GM15510 (cell line): ENCODE results near the gene AEBP2.

ENCODE experiments used
- POLR2A ChIP-seq: IDR thresholded peaks from 3 replicates; pipeline ENCODE4 v1.6.1; 2011; ENCODE audit warnings: borderline replicate concordance; ENCODE audit not compliant: insufficient read length; ENCODE audit errors: extremely low read depth

AEBP2 gene

DNA sequence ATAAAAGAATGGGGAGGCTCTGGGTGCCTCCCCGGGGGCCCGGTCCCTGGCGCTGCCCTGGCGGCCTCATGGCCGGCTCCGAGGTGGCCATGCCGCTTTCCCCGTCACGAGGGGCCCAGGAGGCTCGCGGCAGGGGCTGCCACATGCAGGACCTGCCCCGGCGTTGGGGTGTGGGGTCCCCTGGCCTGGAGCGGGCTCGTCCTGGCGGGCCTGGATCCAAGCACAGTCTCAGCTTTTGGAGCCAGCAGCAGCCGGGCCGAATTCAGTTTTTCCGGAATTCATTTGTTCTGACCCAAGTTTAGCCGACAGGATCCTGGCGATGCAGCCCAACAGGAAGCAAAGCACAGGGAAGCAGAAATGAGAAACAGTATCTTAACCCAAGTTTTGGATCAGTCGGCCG lies 26.4 kb upstream of the AEBP2 start:
- no peak for TF ChIP-seq POLR2A

DNA sequence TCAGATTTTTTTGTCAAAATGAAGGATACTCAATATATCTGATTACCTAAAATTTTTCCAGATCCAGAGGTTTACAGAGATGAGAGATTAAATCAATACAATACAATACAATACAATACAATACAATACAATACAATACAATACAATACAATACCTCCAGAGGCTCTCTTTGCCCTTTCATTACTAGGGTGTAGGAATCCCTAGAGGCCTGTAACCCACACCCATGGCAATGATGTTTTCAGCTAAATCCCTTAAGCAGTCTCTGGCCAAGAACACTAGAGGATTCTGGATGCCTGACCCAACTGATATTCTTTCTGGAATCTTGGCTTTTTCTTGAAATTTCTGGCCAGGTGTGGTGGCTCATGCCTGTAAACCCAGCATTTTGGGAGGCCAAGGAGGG lies 23.7 kb upstream of the AEBP2 start:
- TF ChIP-seq POLR2A, result no peak

DNA sequence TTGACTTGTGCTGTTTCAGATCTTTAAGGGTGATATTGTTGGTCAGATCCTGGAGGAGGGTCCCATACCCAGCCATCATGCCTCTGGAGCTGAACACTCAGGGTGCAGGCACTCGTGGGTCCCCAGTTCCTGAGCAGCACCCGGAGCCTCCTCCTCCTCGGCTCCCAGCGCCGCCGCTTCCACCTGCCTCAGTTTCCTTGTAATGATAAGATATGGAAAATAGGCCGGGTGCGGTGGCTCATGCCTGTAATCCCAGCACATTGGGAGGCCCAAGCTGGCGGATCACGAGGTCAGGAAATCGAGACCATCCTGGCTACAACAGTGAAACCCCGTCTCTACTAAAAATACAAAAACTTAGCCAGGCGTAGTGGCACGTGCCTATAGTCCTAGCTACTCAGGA lies 20.2 kb upstream of the AEBP2 start:
- no peak for TF ChIP-seq POLR2A

DNA sequence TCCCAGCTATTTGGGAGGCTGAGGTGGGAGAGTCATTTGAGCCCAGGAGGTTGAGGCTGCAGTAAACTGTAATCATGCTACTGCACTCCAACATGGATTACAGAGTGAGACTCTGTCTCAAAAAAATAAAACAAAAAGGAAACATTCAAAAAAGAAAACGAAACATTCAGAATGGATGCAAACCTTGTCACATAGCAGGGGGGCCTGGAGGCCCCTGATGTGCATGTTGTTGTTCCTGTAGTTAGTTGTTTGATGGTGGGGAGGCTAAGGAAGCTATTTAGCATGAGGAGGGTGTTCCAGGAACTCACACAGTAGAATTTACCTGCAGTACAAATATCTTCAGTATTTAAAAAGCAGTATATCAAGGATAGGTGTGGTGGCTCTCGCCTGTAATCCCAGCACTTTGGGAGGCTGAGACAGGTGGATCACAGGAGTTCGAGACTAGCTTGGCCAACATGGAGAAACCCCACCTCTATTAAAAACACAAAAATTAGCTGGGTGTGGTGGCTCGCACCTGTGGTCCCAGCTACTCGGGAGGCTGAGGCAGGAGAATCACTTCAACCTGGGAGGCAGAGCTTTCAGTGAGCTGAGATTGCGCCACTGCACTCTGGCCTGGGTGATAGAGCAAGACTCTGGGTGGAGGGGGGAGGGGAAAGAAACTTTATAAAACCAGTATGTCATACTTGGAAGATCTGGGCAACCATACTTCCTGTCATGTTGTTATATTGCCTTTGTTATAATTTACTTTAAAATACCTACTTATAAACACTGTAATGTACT lies 17.6 kb upstream of the AEBP2 start:
- no peak for TF ChIP-seq POLR2A

DNA sequence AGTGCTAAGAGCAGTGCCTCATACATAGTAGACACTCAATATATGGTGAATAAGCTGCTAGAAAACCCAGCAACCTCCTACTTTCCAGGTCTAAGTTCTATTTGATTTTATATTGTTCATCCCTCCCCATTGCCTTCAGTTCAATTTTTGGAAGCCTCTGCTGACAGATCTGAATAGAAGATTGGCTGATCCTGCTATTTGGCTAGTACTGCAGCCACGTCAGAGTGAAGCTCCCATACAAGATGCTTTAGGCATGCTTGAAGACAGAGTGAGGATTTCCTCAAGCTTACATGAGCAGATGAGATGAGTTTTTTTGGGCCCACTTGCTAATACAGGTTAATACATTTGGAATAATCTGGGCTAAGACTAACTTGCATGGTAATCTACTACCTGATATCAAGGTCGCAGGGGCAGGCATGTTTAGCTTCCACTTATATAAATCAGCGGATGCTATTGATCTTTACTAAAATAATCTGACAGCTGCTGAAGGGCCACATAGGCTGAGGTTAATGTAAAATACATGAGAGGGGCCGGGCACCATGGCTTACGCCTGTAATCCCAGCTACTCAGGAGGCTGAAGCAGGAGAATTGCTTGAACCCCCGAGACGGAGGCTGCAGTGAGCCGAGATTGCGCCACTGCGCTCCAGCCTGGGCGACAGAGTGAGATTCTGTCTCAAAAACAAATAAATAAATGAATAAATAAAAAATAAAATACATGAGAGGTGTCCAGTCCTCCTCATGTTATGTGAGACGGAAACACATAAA lies 15.9 kb upstream of the AEBP2 start:
- no peak for TF ChIP-seq POLR2A

DNA sequence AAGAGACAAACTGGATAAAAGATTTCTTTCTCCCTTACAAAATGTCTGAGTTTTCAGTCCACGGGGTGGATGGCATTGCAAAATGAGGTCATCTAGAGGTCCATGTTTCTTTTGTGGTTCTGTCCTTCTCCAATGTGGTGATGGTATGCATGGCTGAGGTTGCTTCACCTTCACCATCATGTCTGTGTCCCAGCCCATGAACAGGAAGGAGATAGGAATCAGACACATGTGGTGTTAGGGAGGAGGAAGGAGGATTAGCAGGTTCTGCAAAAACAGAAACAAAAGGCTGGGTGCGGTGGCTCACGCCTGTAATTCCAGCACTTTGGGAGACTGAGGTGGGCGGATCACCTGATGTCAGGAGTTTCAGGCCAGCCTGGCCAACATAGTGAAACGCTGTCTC lies 11.0 kb upstream of the AEBP2 start:
- TF ChIP-seq POLR2A, result no peak

DNA sequence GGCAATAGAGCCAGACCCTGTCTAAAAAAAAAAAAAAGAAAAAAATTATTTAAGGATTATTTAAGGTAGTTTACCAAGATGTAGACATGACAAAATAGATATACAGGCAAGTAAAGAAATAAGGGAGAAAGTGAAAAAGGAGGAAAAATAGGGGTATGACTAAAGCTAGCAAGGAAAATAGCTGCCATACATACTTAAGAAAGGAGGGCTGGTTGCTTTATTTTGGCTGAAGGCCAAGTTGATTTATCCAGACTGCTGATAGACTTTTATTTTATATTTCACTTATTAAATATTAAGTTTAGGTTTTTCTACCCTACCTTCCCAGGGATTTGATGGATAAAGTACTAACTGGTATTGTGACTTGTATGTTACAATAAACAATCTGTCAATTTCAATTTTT lies 8.3 kb upstream of the AEBP2 start:
- no peak for TF ChIP-seq POLR2A

DNA sequence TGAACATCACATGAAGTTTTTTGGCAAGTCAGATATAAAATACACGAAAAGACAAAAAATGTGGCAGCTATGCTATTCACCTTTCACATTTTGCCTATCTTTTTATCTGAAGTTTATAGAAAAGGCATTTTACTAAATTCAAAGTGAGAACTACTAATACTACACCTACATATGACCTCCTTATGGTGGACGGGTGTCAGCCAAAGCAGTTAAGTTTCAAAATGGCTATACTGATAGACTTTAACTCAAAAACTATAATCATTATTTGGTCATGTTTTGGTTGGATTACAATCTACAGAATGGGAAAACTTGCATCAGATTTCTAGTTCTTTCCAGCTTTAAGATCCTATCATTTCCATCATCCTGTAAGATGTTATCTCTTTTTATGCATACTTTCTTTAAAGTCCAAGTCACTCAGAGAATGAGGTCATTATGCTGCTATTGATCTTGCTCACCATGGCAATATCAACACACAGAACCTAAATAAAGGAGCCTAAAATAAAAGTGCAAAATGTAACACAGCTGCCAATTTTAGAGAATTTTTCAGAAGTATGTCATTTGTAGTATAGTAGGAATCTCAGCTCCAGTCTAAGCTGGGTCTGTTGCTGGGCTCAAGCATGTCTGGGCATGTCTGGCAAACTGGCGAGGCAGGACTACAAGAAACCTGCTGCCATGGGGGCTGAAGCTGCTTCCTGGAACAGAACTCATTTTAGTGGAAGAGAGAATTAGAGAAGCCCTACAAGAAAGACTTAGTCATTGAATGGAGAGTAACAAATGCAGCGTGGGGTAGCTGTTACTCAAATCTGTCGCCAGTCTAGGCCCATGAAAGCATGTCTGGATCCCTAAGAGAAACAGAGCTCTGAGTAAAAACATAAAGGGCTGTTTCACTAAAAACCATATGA lies 7.6 kb upstream of the AEBP2 start:
- TF ChIP-seq POLR2A, result no peak

DNA sequence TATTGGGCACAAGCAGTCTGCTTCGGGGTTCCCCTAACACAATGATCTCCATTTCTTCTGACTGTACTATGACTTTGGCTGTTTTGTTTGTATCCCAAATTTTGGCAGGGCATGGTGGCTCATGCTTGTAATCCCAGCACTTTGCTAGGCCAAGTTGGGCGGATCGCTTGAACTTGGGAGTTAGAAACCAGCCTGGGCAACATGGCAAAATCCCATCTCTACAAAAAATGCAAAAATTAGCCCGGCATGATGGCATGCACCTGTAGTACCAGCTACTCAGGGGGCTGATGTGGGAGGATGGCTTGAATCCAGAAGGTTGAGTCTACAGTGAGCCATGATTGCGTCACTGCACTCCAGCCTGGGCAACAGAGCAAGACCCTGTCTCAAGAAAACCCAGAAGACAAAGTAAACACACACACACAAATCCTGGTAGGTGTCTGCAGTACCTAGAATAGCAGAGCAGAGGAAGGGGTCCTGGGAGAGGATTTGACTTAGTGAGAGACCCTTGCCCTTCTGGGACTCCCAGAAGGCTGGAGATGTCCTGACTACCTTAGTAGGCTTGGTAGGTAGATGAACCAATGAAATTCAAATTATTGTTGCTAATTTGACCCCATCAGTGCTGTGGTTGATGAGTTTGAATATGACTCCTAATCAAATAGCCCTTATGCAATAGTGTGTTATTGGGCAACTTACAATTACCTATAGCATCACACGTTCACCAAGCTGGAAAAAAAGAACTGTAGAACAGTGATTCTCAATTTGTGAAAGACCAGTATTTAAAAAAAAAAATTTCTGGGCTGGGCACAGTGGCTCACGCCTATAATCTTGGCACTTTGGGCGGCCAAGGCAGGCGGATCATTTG lies 6.8 kb upstream of the AEBP2 start:
- no peak for TF ChIP-seq POLR2A

DNA sequence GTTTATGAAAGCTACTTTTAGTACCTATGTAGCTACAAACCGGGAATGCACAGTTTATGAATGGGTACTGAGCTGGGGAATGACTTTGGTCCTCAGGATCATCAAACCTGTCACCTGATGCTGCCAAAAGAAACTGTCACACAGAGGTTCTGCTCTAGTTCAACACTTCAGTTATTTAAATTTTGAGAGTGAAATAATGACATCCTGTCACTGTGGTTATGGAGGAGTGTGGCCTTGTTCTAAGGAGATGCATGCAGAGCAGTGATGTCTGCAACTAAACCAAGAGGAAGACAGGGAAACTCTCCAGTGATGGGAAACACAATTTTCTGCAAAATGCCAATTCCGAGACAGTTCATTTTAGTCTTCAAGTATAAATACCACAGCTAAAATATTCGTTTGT lies 4.8 kb upstream of the AEBP2 start:
- no peak for TF ChIP-seq POLR2A

DNA sequence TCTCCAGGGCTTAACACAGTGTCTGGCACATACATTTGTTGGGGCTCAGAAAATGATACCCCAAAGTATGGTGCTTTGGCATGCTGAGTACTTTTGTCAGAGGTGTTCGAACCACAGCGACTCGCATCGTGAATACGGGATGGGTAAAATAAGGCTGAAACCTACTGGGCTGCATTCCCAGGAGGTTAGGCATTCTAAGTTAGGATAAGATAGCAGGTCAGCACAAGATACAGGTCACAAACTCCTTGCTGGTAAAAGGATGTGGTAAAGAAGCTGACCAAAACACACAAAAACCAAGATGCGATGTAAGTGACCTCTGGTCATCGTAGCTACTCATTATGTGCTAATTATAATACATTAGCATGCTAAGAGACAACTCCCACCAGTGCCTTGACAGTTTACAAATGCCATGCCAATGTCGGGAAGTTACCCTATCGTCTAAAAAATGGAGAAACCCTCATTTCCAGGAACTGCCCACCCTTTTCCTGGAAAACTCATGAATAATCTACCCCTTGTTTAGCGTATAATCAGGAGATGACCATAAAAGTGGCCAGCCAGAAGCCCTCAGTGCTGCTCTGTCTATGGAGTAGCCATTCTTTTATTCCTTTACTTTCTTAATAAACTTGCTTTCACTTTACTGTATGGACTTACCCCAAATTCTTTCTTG lies 3.3 kb upstream of the AEBP2 start:
- no peak for TF ChIP-seq POLR2A

DNA sequence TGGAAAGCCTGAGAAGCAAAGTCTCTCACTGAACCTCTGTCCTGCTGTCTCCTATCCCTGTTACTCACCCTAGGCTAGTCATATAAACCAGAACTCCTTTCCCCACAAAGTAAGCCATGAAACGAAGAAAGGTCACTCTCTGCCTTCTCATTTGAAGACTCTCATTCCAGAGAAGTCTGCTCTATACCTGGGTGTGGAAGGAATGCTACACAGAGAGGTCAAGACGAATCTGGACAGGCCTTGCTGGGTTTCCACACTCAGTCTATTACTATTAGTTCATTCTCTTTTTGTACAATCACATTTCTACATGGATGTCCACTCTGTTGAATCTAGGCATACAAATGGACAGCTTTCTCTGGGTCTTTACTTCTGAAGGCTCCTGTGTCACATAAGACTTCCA lies 2.4 kb upstream of the AEBP2 start:
- no peak for TF ChIP-seq POLR2A

DNA sequence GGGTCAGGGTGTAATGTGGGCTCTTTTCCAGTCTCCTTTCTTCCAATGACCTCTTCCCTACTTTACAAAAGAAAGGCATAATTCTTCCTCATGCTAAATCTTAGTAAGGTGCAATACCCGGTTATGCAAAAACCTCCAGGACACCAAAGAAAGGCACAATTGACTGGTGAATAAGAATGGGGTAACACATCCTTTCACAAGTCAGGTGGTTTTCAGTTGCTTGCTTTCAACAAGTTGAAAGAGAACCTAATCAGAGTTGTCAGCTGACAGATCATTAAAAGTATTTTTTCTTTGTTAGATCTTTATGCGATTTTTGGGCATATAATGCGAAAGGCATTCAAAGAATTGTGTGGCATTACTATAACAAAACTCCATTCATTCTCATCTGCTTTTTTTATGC lies 1.3 kb upstream of the AEBP2 start:
- TF ChIP-seq POLR2A, result no peak
